ENCODE results near the gene DNAJC6.

DNA sequence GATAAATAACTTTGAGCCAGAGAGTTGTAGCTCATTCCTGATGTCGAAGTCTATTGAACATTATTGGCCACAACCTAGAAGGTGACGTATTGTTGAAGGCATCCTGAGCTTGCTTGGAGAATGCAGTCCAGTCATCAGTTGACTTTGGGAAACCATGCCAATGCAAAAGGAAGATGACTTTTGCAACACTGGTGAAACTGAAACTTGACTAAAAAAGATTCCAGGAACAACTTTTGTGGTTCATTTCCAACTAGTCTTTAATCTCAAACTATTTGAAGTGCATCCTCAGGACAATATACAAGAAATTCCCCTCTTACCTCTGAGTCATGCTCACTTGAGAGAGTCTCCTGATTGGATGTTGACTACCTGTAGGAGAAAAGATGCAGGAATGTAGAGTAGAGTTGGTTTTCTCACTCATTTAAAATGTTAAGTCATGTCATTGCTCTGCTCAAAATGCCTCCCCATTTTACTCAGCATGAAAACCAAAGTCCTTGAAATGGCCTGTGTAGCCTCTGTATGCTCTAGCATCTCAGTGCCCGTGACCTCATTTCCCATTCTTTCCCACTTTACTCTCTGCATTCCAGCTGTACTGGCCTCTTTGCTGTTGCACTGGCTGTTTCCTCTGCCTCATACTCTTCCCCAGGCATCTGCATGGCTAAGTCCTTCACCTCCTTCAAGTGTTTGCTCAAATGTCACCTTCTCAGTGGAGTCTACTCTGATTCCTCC is 86.7 kb downstream of the DNAJC6 start:
- TF ChIP-seq POLR2A (IDR thresholded peaks at IDR 0.05): no peak
- TF ChIP-seq, protein P1, sequence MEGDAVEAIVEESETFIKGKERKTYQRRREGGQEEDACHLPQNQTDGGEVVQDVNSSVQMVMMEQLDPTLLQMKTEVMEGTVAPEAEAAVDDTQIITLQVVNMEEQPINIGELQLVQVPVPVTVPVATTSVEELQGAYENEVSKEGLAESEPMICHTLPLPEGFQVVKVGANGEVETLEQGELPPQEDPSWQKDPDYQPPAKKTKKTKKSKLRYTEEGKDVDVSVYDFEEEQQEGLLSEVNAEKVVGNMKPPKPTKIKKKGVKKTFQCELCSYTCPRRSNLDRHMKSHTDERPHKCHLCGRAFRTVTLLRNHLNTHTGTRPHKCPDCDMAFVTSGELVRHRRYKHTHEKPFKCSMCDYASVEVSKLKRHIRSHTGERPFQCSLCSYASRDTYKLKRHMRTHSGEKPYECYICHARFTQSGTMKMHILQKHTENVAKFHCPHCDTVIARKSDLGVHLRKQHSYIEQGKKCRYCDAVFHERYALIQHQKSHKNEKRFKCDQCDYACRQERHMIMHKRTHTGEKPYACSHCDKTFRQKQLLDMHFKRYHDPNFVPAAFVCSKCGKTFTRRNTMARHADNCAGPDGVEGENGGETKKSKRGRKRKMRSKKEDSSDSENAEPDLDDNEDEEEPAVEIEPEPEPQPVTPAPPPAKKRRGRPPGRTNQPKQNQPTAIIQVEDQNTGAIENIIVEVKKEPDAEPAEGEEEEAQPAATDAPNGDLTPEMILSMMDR (IDR thresholded peaks at IDR 0.05): no peak

All from esophagus squamous epithelium (tissue), 4 donors.